C4-2B (cell line): ENCODE results near the gene LMBR1.

Experiments used
- CTCF ChIP-seq: fragments of 450-650 bp; conservative IDR thresholded peaks from 2 replicates; pipeline ENCODE4 v1.5.1; 2017; ENCODE audit warnings: mild to moderate bottlenecking
- ZFX ChIP-seq: fragments of 450-650 bp; IDR thresholded peaks from 2 replicates; pipeline ENCODE4 v1.6.1; 2017

GRCh38 chr7:156642306-156643045 is 250.5 kb downstream of the LMBR1 start:
- 0 out of 2 replicates have a peak, but pooled peaks have one; percentile 2 for TF ChIP-seq CTCF
- TF ChIP-seq ZFX, result no peak
